ENCODE data around the gene CST7. TPM values are rescaled to one million over a fixed set of nuclear protein-coding genes. Genes with fewer than 3 reads are reported as not detected.
"Not testable (repeated sequence)": the region's sequence is repeated elsewhere in the genome, so short reads cannot be mapped to it uniquely, and the experiment has no call there.

CST7 gene
- total RNA-seq, 1 donor from 2014 or later = not detected

DNA sequence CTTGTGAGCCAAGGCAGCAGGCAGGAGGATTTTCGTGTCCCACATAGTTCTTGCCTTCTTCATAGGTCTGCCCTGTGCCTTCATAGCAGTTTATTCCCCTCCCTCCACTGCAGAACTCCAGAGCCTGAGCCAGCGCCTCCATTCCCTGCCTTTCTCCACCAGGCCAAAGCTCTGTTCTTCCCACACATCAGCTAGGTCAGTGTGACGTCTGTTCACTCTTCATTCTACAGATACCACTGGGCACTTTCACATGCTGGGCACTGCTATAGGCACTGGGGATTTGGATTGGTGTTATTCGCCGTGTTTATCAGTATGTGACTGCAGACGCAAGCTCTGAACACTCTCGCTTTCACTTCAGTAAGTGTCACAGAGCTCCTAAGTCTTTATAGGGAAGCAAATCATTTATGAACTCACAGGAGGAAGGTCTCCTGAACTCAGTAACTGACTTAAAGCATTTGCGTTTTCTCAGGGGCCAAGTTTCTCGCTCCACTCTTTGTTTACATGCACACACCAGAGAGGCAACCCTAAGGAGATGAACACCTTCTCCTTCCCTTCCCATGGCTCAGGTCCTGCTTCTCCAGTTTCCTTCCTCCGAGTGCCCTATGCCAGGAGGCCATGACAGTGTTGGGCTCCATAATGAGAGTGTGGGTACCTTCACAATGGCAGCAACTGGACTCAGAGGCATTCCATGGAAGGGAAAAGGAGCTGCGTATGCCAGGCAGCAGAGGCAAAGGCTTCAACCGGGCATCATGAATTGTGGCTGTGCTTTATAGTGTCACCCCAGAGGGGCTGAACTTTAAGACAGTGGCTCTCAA, 49.8 kb downstream of the CST7 start:
- H2AFZ ChIP-seq (replicated peaks) = no peak overlapping the region
- H3K9me3 ChIP-seq (ENCODE audit: low read depth) = no peaks in the 10 kb centered on the region
- Mint-ChIP-seq H3K9me3 (no peaks in the 10 kb centered on the region), H3K27ac (no peak overlapping the region), H3K36me3 (no peaks in the 10 kb centered on the region), H3K27me3 (ENCODE audit: insufficient read depth, low read depth) (peaks cover 13% of the 10 kb centered on the region), H3K4me3 (no peak overlapping the region), H3K4me1 (peaks cover 18% of the 10 kb centered on the region)
- no peak overlapping the region for H3K4me3 ChIP-seq
- H3K9ac ChIP-seq = no peak overlapping the region
- no peaks in the 10 kb centered on the region for H3F3A ChIP-seq (ENCODE audit: low read depth)
- H3K4me2 ChIP-seq = no peak overlapping the region
- peaks cover 74% of the 10 kb centered on the region for H3K27me3 ChIP-seq
- H3K4me1 ChIP-seq = no peaks in the 10 kb centered on the region
- no peak overlapping the region for H3K27ac ChIP-seq
- TF ChIP-seq, protein P1, sequence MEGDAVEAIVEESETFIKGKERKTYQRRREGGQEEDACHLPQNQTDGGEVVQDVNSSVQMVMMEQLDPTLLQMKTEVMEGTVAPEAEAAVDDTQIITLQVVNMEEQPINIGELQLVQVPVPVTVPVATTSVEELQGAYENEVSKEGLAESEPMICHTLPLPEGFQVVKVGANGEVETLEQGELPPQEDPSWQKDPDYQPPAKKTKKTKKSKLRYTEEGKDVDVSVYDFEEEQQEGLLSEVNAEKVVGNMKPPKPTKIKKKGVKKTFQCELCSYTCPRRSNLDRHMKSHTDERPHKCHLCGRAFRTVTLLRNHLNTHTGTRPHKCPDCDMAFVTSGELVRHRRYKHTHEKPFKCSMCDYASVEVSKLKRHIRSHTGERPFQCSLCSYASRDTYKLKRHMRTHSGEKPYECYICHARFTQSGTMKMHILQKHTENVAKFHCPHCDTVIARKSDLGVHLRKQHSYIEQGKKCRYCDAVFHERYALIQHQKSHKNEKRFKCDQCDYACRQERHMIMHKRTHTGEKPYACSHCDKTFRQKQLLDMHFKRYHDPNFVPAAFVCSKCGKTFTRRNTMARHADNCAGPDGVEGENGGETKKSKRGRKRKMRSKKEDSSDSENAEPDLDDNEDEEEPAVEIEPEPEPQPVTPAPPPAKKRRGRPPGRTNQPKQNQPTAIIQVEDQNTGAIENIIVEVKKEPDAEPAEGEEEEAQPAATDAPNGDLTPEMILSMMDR (IDR thresholded peaks at IDR 0.05) = no peak
- DNase-seq (ENCODE audit: low spot score) = no peak
- H4K20me1 ChIP-seq (ENCODE audit: low read depth) = no peaks in the 10 kb centered on the region
- H3K36me3 ChIP-seq = no peaks in the 10 kb centered on the region
- no peaks in the 10 kb centered on the region for H3K79me2 ChIP-seq (ENCODE audit: low read depth)

GRCh38 chr20:24999568-24999967, 50.5 kb downstream of the CST7 start:
- H3K9ac ChIP-seq = no peak overlapping the region
- Mint-ChIP-seq H3K36me3 (no peaks in the 10 kb centered on the region), H3K9me3 (no peaks in the 10 kb centered on the region), H3K27ac (no peak overlapping the region), H3K4me3 (no peak overlapping the region), H3K27me3 (ENCODE audit: insufficient read depth, low read depth) (peaks cover 13% of the 10 kb centered on the region), H3K4me1 (peaks cover 13% of the 10 kb centered on the region)
- H3K4me1 ChIP-seq = no peaks in the 10 kb centered on the region
- no peaks in the 10 kb centered on the region for H3F3A ChIP-seq (ENCODE audit: low read depth)
- TF ChIP-seq, protein P1 (IDR thresholded peaks at IDR 0.05) = no peak
- TF ChIP-seq EZH2 (IDR thresholded peaks at IDR 0.05) (no peak), EZH2phosphoT487 (IDR thresholded peaks at IDR 0.05) (no peak)
- peaks cover 66% of the 10 kb centered on the region for H3K27me3 ChIP-seq
- H3K4me2 ChIP-seq = no peak overlapping the region
- DNase-seq (ENCODE audit: low spot score) = no peak
- no peak overlapping the region for H3K4me3 ChIP-seq
- H2AFZ ChIP-seq (replicated peaks) = no peak overlapping the region
- H3K9me3 ChIP-seq (ENCODE audit: low read depth) = no peaks in the 10 kb centered on the region
- no peaks in the 10 kb centered on the region for H3K36me3 ChIP-seq
- no peak overlapping the region for H3K27ac ChIP-seq
- H4K20me1 ChIP-seq (ENCODE audit: low read depth) = no peaks in the 10 kb centered on the region
- no peaks in the 10 kb centered on the region for H3K79me2 ChIP-seq (ENCODE audit: low read depth)

GRCh38 chr20:25000268-25000801, 51.3 kb downstream of the CST7 start:
- Mint-ChIP-seq H3K27ac (no peak overlapping the region), H3K27me3 (ENCODE audit: insufficient read depth, low read depth) (peaks cover 10% of the 10 kb centered on the region), H3K9me3 (no peaks in the 10 kb centered on the region), H3K4me1 (peaks cover 5% of the 10 kb centered on the region), H3K36me3 (no peaks in the 10 kb centered on the region), H3K4me3 (no peak overlapping the region)
- no peak overlapping the region for H3K4me2 ChIP-seq
- H3K9ac ChIP-seq = no peak overlapping the region
- H3K4me3 ChIP-seq = no peak overlapping the region
- no peaks in the 10 kb centered on the region for H3K4me1 ChIP-seq
- H3K79me2 ChIP-seq (ENCODE audit: low read depth) = no peaks in the 10 kb centered on the region
- H4K20me1 ChIP-seq (ENCODE audit: low read depth) = no peaks in the 10 kb centered on the region
- no peak for DNase-seq (ENCODE audit: low spot score)
- no peak overlapping the region for H2AFZ ChIP-seq (replicated peaks)
- H3F3A ChIP-seq (ENCODE audit: low read depth) = no peaks in the 10 kb centered on the region
- TF ChIP-seq EZH2phosphoT487 (IDR thresholded peaks at IDR 0.05) (no peak), EZH2 (IDR thresholded peaks at IDR 0.05) (no peak)
- TF ChIP-seq, protein P1 (IDR thresholded peaks at IDR 0.05) = no peak
- H3K27me3 ChIP-seq = peaks cover 61% of the 10 kb centered on the region
- H3K9me3 ChIP-seq (ENCODE audit: low read depth) = no peaks in the 10 kb centered on the region
- H3K36me3 ChIP-seq = no peaks in the 10 kb centered on the region
- H3K27ac ChIP-seq = no peak overlapping the region

- not testable (repeated sequence) for H3K27ac Mint-ChIP-seq; H3K4me3 Mint-ChIP-seq; H3K4me1 Mint-ChIP-seq; H4K20me1 ChIP-seq (ENCODE audit: low read depth); DNase-seq (ENCODE audit: low spot score); H3K9me3 Mint-ChIP-seq; H3K9me3 ChIP-seq (ENCODE audit: low read depth); H3F3A ChIP-seq (ENCODE audit: low read depth); H3K4me3 ChIP-seq; H3K36me3 Mint-ChIP-seq; H3K27ac ChIP-seq; H3K36me3 ChIP-seq; H3K79me2 ChIP-seq (ENCODE audit: low read depth); H3K4me1 ChIP-seq; H3K9ac ChIP-seq; H2AFZ ChIP-seq (replicated peaks); H3K4me2 ChIP-seq
- H3K27me3 Mint-ChIP-seq (ENCODE audit: insufficient read depth, low read depth) = peaks cover 11% of the 10 kb centered on the region
- peaks cover 51% of the 10 kb centered on the region for H3K27me3 ChIP-seq
Measured at GRCh38 chr20:25001323-25001722, 52.3 kb downstream of the CST7 start.
